ENCODE results near the gene GPRC5A.
"Not testable (repeated sequence)": the region's sequence is repeated elsewhere in the genome, so short reads cannot be mapped to it uniquely, and the experiment has no call there.

The GPRC5A gene

GRCh38 chr12:12891080-12891880, at the start of gene GPRC5A:
GPRC5A (plus strand) TSS chr12:12891562; CDS start chr12:12908250, 16,688 bp downstream.
- peak in 1 of 4 experiments; percentile 20 for DNase-seq

GRCh38 chr12:12845794-12846243, 45.5 kb upstream of the GPRC5A start:
- DNase-seq, result no peak

- peak in 2 of 4 experiments; percentile 8 to 10 for DNase-seq
Observed at GRCh38 chr12:12846780-12847179, 44.6 kb upstream of the GPRC5A start.

GRCh38 chr12:12853435-12853834, 37.9 kb upstream of the GPRC5A start:
- no peak for DNase-seq

- no peak for DNase-seq
Observed at GRCh38 chr12:12859690-12860089, 31.7 kb upstream of the GPRC5A start.

- DNase-seq, result no peak
Observed at GRCh38 chr12:12864243-12864642, 27.1 kb upstream of the GPRC5A start.

GRCh38 chr12:12868477-12869235, 22.7 kb upstream of the GPRC5A start:
- no peak for DNase-seq

- DNase-seq, result no peak
Observed at GRCh38 chr12:12870465-12870864, 20.9 kb upstream of the GPRC5A start.

GRCh38 chr12:12871587-12872138, 19.7 kb upstream of the GPRC5A start:
- DNase-seq, result no peak

- DNase-seq, result no peak
Observed at GRCh38 chr12:12872139-12872933, 19.0 kb upstream of the GPRC5A start.

- no peak for DNase-seq
Observed at GRCh38 chr12:12872934-12873275, 18.5 kb upstream of the GPRC5A start.

GRCh38 chr12:12874029-12874428, 17.3 kb upstream of the GPRC5A start:
- DNase-seq, result no peak

- not testable (repeated sequence) for DNase-seq
Observed at GRCh38 chr12:12875301-12875700, 16.1 kb upstream of the GPRC5A start.

GRCh38 chr12:12877153-12877768, 14.1 kb upstream of the GPRC5A start:
- no peak for DNase-seq

- no peak for DNase-seq
Observed at GRCh38 chr12:12877781-12878455, 13.4 kb upstream of the GPRC5A start.

GRCh38 chr12:12880537-12880936, 10.8 kb upstream of the GPRC5A start:
- no peak for DNase-seq

- DNase-seq, result no peak
Observed at GRCh38 chr12:12881151-12881909, 10.0 kb upstream of the GPRC5A start.

GRCh38 chr12:12882288-12882687, 9.1 kb upstream of the GPRC5A start:
- DNase-seq, result no peak

- DNase-seq, result no peak
Observed at GRCh38 chr12:12883369-12884001, 7.9 kb upstream of the GPRC5A start.

GRCh38 chr12:12885096-12885792, 6.1 kb upstream of the GPRC5A start:
- no peak for DNase-seq
